ENCODE data around the gene SYCE3.
"Not testable (repeated sequence)": the region's sequence is repeated elsewhere in the genome, so short reads cannot be mapped to it uniquely, and the experiment has no call there.

Gene SYCE3

DNA sequence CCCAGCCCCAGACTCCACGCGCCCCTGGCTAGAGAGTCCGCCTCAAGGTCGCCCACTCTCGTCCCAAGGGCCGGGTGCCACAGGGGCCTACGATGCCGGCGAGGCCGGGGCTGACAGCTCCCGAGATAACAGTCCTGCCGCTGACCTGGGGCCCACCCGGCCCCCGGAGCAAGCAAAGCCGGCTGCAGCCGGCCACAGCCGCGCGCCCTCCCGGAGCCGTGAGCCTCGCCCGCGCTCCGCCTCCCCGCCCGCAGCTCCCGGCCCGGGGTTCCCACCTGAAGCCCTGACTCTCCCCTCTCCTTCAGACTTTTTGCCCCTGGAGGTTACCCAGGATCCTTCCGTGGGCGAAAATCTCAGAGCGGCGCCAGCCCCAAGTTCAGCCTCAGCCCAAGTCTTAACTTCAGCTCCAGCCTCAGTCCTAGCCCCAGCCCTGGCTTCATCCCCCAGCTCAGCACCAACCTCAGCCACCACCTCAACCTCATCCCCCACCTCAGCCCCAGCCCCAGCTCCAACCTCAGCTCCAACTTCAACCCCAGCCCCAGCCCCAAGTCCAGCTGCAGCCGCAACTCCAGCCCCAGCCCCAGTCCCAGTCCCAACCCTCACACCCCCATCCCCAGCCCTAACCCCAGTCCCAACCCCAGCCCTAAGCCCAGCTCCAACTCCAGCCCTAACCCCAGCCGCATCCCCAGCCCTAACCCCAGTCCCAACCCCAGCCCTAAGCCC is 15.3 kb downstream of the SYCE3 start:
- no peak for DNase-seq

DNA sequence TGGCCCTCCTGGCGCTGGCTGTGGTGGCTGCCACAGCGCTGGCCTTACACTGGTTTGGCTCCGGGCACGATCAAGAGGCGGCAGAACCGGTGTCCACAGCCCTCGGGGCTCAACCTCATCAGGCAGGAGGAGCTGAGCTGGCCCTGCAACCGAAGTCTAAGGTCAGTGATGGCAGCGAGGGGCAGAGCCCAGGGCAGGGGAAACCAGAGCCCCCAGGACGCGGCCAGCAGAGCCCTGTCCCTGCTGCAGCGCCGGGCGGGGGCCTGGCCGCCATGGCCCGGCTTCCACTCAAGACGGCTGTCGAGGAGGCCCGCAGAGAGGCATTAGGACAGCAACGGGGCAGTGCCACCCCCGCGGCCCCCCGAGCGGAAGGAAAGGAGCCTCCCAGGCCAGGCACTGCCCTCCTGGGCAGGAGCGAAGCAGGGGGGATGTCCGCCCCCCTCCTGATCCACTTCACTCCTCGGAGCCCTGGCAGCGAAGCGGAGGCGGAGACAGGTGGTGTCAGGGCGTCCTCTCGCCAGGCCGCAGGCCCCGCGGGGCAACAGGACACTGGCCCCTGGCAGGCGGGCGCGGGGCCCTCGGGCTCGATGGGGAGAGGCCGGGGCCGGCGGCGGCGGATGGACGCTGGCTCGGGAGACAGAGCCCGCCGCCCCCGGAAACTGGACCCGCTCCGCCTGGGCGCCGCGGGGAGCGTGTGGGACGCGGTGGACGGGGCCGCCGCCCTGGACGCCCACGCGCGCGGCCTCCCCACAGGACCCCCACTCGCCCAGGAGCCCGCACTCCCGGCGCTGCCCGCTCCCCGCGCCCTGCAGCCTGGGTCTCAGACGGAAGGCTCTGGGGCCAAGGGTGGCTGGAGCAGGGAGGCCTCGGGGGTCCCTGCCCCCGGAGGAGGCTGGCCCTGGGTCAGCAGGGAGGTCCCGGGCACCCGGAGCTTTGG is 16.1 kb downstream of the SYCE3 start:
- DNase-seq, result no peak

DNA sequence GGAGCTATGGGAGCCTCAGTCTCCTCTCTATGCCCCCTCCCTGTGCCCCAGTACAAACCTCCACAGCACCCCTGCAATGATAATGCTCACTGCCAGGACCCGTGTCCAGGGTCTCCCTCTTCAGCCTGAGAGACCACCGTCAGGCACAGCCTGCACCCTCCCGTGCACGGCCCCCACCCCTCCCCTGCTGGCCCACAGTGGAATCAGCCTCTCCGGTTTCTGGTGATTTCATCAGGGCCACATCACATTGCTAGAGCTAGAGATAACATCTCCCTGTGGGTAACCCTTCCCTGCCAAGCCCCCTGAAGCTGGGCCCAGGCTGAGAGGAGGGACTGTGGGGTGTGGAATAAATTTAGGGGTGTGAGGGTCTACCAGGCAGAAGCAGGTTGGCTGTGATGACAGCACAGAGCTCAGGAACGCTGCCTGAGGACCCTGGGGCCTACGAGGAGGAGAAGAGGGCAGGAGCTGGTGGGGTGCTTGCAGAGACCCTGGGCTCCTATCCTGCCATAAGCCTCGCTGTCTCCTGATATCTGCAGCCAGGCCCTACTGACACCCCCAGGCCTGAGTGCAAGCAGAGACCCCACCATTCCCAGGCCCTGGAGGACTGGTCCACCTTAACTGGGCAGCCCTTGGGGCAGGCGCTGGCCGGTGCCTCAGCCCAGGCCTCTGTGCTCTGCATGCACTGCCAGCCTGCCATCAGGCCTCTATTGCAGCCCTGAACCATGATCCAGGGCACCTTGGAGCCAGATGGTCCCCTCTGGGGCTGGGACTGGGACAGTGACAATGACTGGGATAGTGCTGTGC is 17.0 kb downstream of the SYCE3 start, which contains the start of gene KLHDC7B:
Gene KLHDC7B (plus strand): TSS at position 378 of the 804 bp plus-strand sequence. CDS start 345 bp downstream, at position 723.
- DNase-seq, result no peak

- DNase-seq, result no peak
These were observed 17.9 kb downstream of the SYCE3 start for GRCh38 chr22:50544746-50545253.

GRCh38 chr22:50544078-50544745 is 18.5 kb downstream of the SYCE3 start:
- no peak for DNase-seq

- DNase-seq, result no peak
These were observed 20.2 kb downstream of the SYCE3 start for GRCh38 chr22:50542416-50542927.

- DNase-seq, result not testable (repeated sequence)
These were observed 21.1 kb downstream of the SYCE3 start for GRCh38 chr22:50541667-50542026.

GRCh38 chr22:50540381-50540780 is 22.3 kb downstream of the SYCE3 start:
- DNase-seq, result no peak

DNA sequence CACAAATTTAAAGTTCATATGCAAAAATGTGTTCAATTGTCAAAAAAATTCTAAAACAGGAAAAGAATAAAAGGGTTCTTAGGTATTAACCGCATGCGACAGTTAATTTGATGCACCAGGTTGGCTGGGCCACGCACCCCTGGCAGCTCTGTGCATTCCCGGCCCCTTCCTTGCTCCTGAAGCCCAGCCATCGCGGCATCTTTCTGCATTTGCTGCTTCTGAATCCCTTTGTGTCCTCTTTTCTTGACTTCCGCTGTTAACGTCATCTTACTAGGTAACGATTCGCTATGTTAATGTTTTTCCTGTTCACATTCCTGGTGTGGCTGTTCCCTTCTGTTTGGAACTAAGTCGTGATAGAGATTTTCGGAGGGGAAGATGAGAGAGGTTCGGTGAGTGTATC is 25.0 kb downstream of the SYCE3 start:
- DNase-seq, result no peak

- no peak for DNase-seq
These were observed 26.5 kb downstream of the SYCE3 start for GRCh38 chr22:50536226-50536625.

GRCh38 chr22:50535113-50535512 is 27.6 kb downstream of the SYCE3 start:
- no peak for DNase-seq

- DNase-seq, result not testable (repeated sequence)
These were observed 28.6 kb downstream of the SYCE3 start for GRCh38 chr22:50533856-50534711.

- DNase-seq, result no peak
These were observed 29.6 kb downstream of the SYCE3 start for GRCh38 chr22:50532824-50533796.

GRCh38 chr22:50531962-50532674 is 30.6 kb downstream of the SYCE3 start:
- DNase-seq, result no peak

- DNase-seq, result no peak
These were observed 31.2 kb downstream of the SYCE3 start for GRCh38 chr22:50531546-50531961.

- DNase-seq, result peak; percentile 59
These were observed 31.7 kb downstream of the SYCE3 start for GRCh38 chr22:50530877-50531545.

DNA sequence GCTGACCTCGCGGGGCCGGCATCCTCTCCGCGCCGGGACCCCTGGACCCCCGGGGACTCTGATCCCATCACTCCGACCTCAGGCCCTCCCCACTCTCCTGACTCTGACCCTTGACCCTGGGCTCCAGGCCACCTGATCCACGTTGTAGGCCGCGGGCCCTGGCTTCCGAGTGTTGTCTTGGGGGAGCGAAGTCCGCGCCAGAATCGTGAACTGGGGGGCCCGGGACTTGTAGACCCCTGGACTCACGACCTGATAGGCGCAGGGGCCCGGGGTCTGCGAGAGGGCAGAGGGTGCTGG is 32.2 kb downstream of the SYCE3 start:
- DNase-seq, result no peak

DNA sequence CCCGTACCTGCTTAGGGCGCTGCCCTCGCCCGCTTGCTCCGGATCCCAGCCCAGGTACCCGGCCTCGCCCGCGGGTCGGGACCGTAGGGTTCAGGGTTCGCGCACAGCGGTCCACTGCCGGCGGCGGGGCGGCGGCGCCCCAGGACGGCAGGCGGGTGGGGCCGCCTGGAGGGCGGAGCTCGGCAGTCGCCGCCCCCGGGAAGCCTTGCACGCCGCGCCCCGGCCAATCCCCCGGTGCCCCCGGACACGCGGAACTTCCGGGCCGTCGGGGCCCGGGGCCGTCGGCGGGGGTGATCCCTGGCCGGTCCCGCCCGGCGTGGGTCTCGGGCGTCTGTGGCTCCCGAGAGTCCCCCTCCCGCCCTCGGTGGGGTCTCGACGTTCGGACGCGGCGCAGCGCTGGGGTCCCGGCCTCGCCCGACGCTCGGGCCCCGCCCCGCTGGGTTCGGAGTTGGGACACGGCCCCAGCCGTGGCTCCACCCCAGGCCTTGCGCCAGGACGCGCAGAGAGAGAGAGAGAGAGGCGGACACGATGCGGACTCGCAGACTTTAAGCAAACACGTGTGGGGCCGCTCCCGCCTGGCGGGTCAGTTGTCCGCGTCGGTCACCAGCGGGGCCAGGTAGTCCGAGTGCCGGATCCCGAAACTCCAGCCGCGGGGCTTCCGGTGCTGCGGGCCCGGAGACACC is 32.7 kb downstream of the SYCE3 start, which contains the start of gene TYMP:
Gene TYMP (minus strand): TSS at position 116 of the 683 bp plus-strand sequence. CDS start 303 bp downstream, outside the sequence.
- DNase-seq, result no peak

All from NCI-H748 treated with DMSO at 0.1 percent for 48 hours (cell line).